HCT116 (cell line): ENCODE results near the gene FAM20C.

ENCODE experiments used
- CBX3 ChIP-seq: IDR thresholded peaks from 2 replicates; pipeline ENCODE4 v1.6.1; 2012; ENCODE audit warnings: low read depth
- CEBPB ChIP-seq: IDR thresholded peaks from 2 replicates; pipeline ENCODE4 v1.6.1; 2012; ENCODE audit warnings: low read depth
- CTCF ChIP-seq, 3 experiments: fragments of 200-600 bp in 1 of 3; sonication (generic) in 1 of 3; IDR thresholded peaks in 2 of 3; conservative IDR thresholded peaks in 1 of 3; 2 replicates each; pipeline ENCODE4 v1.5.1; 2012 to 2017; ENCODE audit warnings: low read depth in 2 of 3, low read length in 2 of 3, antibody characterized with exemption in 1 of 3, borderline replicate concordance in 1 of 3, control low read depth in 1 of 3, mild to moderate bottlenecking in 1 of 3, mixed read lengths in 1 of 3, mixed run types in 1 of 3, moderate library complexity in 1 of 3; ENCODE audit not compliant: insufficient read depth in 1 of 3
- EZH2 ChIP-seq: fragments of 200-600 bp; sonication (generic); IDR thresholded peaks from 2 replicates; pipeline ENCODE4 v1.6.1; 2017; ENCODE audit warnings: antibody characterized with exemption, mixed run types
- EZH2phosphoT487 ChIP-seq: fragments of 200-600 bp; IDR thresholded peaks from 2 replicates; pipeline ENCODE4 v1.6.1; 2018; ENCODE audit warnings: antibody characterized with exemption, borderline replicate concordance
- FOSL1 ChIP-seq: IDR thresholded peaks from 2 replicates; pipeline ENCODE4 v1.6.1; 2012; ENCODE audit warnings: low read depth
- MAX ChIP-seq: IDR thresholded peaks from 2 replicates; pipeline ENCODE4 v1.6.1; 2012
- POLR2A ChIP-seq: IDR thresholded peaks from 2 replicates; pipeline ENCODE4 v1.7.0; 2011; ENCODE audit warnings: borderline replicate concordance; ENCODE audit not compliant: insufficient read depth, insufficient read length; ENCODE audit errors: extremely low read depth
- POLR2AphosphoS5 ChIP-seq: IDR thresholded peaks from 2 replicates; pipeline ENCODE4 v1.6.1; 2011; ENCODE audit warnings: mild to moderate bottlenecking, low read depth, low read length, moderate library complexity
- RAD21 ChIP-seq: IDR thresholded peaks from 2 replicates; pipeline ENCODE4 v1.6.1; 2012; ENCODE audit warnings: low read depth, mild to moderate bottlenecking
- REST ChIP-seq: IDR thresholded peaks from 2 replicates; pipeline ENCODE4 v1.6.1; 2012; ENCODE audit warnings: low read depth
- TCF7L2 ChIP-seq: IDR thresholded peaks from 2 replicates; pipeline ENCODE4 v1.7.0; 2011; ENCODE audit warnings: borderline replicate concordance, inconsistent platforms; ENCODE audit not compliant: insufficient read depth, insufficient read length; ENCODE audit errors: extremely low read depth
- YY1 ChIP-seq: IDR thresholded peaks from 2 replicates; pipeline ENCODE4 v1.6.1; 2011; ENCODE audit warnings: low read length, low read depth, moderate library complexity, mild to moderate bottlenecking; ENCODE audit not compliant: insufficient replicate concordance; ENCODE audit errors: extremely low read depth
- ZFX ChIP-seq: fragments of 450-650 bp; IDR thresholded peaks from 2 replicates; pipeline ENCODE4 v1.6.1; 2017

- TF ChIP-seq CTCF (IDR thresholded peaks at IDR 0.05 in 2 of 3, conservative IDR thresholded peaks at IDR 0.05 in 1 of 3; ENCODE audit: borderline replicate concordance in 1 of 3, insufficient read depth in 1 of 3, low read depth in 2 of 3, low read length in 2 of 3) (no peak), TCF7L2 (no peak), POLR2A (no peak), REST (no peak), EZH2 (no peak), YY1 (no peak), CEBPB (no peak), RAD21 (no peak), EZH2phosphoT487 (no peak), POLR2AphosphoS5 (no peak), MAX (no peak), ZFX (no peak), FOSL1 (no peak), CBX3 (no peak)
Observed at GRCh38 chr7:309586-310228, 117.3 kb downstream of the FAM20C start.
